ENCODE measurements around the gene BDKRB2. TPM values are rescaled to one million over a fixed set of nuclear protein-coding genes. Genes with fewer than 3 reads are reported as not detected.
A peak's percentile ranks its signal among the peaks of the same experiment; 100 is the strongest.

Gene BDKRB2
- total and polyA plus RNA-seq, 8 donors: 3.8 to 9.6 (median 6.6) TPM

- Histone ChIP-seq H3K9me3 (peaks cover 0 to 4% (median 0%) of the 10 kb centered on the region in 4 donors), H3K27me3 (no peaks in the 10 kb centered on the region), H3K4me1 (peaks cover 7 to 32% (median 24%) of the 10 kb centered on the region in 3 donors), H3K36me3 (no peaks in the 10 kb centered on the region), H3K4me3 (no peak overlapping the region), H3K27ac (peak overlapping the region in 1 of 4 donors; percentile 51)
- 19 to 23% methylated on average over 3 of the region's 3 CpGs for WGBS, 2 donors
- FAIRE-seq: no peak
- no peak for TF ChIP-seq CTCF (IDR thresholded peaks at IDR 0.05)
- peak in 3 of 4 donors; percentile 16 to 26 (median 17) for ATAC-seq
- peak in 1 of 6 donors; percentile 47 for DNase-seq
- intact Hi-C loops (cut with DNase I): loop anchor here (5.0 to 10.0 kb wide), 2 partner anchors 171 to 178 kb away; no protein-coding TSS in a partner anchor
Observed at GRCh38 chr14:96272777-96273473, 68.3 kb downstream of the BDKRB2 start.

GRCh38 chr14:96273629-96274028 lies 69.0 kb downstream of the BDKRB2 start:
- Histone ChIP-seq H3K27me3 (no peaks in the 10 kb centered on the region), H3K4me3 (no peak overlapping the region), H3K27ac (peak overlapping the region in 1 of 4 donors; percentile 51), H3K36me3 (no peaks in the 10 kb centered on the region), H3K9me3 (peaks cover 0 to 6% (median 0%) of the 10 kb centered on the region in 4 donors), H3K4me1 (peaks cover 7 to 31% (median 23%) of the 10 kb centered on the region in 3 donors)
- no peak for DNase-seq
- no peak for TF ChIP-seq CTCF (IDR thresholded peaks at IDR 0.05)
- intact Hi-C loops (cut with DNase I): loop anchor here (5.0 to 10.0 kb wide), 2 partner anchors 171 to 179 kb away; no protein-coding TSS in a partner anchor
- FAIRE-seq: no peak
- 90 to 92% methylated on average over 5 of the region's 5 CpGs for WGBS, 2 donors
- ATAC-seq: no peak

GRCh38 chr14:96274122-96274521 lies 69.5 kb downstream of the BDKRB2 start:
- DNase-seq: no peak
- intact Hi-C loops (cut with DNase I): loop anchor here (5.0 to 10.0 kb wide), 2 partner anchors 172 to 179 kb away; no protein-coding TSS in a partner anchor
- Histone ChIP-seq H3K27ac (peak overlapping the region in 1 of 4 donors; percentile 51), H3K4me1 (peaks cover 3 to 26% (median 18%) of the 10 kb centered on the region in 3 donors), H3K9me3 (peaks cover 0 to 6% (median 0%) of the 10 kb centered on the region in 4 donors), H3K4me3 (no peak overlapping the region), H3K27me3 (no peaks in the 10 kb centered on the region), H3K36me3 (no peaks in the 10 kb centered on the region)
- no peak for TF ChIP-seq CTCF (IDR thresholded peaks at IDR 0.05)
- 55 to 63% methylated on average over 5 of the region's 5 CpGs for WGBS, 2 donors
- no peak for FAIRE-seq
- no peak for ATAC-seq

- ATAC-seq (peak in 3 of 4 donors; percentile 23 to 46 (median 30)), FAIRE-seq (no peak), DNase-seq (no peak)
- no peaks in the 10 kb centered on the region for H3K27me3 ChIP-seq
- H3K4me3 ChIP-seq: no peak overlapping the region
- 60 to 61% methylated on average over 6 of the region's 6 CpGs for WGBS, 2 donors
- peaks cover 0 to 22% (median 16%) of the 10 kb centered on the region in 3 donors for H3K4me1 ChIP-seq
- intact Hi-C loops (cut with DNase I): loop anchor here (5.0 to 10.0 kb wide), 2 partner anchors 172 to 180 kb away; no protein-coding TSS in a partner anchor
- peak overlapping the region in 2 of 4 donors; percentile 33 to 51 for H3K27ac ChIP-seq
- H3K9me3 ChIP-seq: peaks cover 0 to 6% (median 0%) of the 10 kb centered on the region in 4 donors
- TF ChIP-seq CTCF (IDR thresholded peaks at IDR 0.05): no peak
- no peaks in the 10 kb centered on the region for H3K36me3 ChIP-seq
Observed at GRCh38 chr14:96274543-96274942, 69.9 kb downstream of the BDKRB2 start.

All from pancreas (tissue), 10 donors.